ENCODE data around the gene RABL6. TPM values are rescaled to one million over a fixed set of nuclear protein-coding genes. Genes with fewer than 3 reads are reported as not detected.

RABL6 gene
- total RNA-seq, 4 donors from 2014 or later: 28.8 to 57.9 (median 39.6) TPM

DNA sequence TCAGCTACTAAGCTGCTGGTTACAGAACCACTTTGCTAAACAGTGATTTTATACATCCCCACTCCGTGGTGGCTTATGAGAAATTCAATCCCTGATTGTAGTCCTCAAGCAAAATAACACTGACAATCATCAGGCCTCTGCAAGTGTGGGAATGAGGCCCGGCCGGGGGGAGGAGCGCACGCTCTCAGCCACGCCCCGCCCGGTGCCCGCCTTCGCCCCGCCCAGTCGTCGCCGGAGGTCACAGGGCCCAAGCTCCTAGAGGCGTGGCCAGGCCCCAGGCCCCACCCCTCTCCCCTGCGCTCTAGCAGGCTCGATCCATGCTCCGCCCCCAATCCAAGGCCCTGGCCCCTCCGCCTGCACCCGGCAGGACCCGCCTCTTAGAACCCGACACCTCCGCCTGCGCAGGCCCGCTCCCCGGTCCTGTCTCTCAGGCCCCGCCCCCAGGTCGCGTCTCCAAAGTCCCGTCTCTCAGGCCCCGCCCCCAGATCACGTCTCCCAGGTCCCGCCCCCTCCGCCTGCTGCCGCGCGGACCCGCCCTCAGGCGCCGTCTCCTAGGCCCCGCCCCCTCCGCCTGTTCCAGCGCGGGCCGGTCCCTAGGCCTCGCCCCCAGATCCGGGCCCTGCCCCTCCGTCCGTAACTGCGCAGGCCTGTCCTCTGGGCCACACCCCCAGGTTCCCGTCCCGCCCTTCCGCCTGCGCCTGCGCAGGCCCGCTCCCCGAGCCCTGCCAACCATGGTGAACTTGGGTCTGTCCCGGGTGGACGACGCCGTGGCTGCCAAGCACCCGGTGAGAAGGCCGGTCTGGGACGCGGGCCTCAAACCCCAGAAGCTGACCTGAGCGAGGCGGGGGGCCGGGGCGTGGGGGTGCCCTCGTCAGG is 16.9 kb upstream of the RABL6 start, which contains the start of gene TMEM141:
Gene TMEM141, plus strand, starts transcription at position 705 of the 876 bp plus-strand sequence. Its CDS starts 27 bp downstream, at position 732.
- H3K9me3 ChIP-seq: no peaks in the 10 kb centered on the region
- no peaks in the 10 kb centered on the region for H3K27me3 ChIP-seq
- intact Hi-C loops (cut with DNase I; ENCODE audit: low total_unique reads): no loop called here
- peaks cover 3 to 8% of the 10 kb centered on the region in 2 donors for H3K4me1 ChIP-seq
- H3K36me3 ChIP-seq: no peaks in the 10 kb centered on the region
- peak; percentile 43 to 81 for TF ChIP-seq POLR2A (IDR thresholded peaks at IDR 0.05)
- TF ChIP-seq, protein P1, sequence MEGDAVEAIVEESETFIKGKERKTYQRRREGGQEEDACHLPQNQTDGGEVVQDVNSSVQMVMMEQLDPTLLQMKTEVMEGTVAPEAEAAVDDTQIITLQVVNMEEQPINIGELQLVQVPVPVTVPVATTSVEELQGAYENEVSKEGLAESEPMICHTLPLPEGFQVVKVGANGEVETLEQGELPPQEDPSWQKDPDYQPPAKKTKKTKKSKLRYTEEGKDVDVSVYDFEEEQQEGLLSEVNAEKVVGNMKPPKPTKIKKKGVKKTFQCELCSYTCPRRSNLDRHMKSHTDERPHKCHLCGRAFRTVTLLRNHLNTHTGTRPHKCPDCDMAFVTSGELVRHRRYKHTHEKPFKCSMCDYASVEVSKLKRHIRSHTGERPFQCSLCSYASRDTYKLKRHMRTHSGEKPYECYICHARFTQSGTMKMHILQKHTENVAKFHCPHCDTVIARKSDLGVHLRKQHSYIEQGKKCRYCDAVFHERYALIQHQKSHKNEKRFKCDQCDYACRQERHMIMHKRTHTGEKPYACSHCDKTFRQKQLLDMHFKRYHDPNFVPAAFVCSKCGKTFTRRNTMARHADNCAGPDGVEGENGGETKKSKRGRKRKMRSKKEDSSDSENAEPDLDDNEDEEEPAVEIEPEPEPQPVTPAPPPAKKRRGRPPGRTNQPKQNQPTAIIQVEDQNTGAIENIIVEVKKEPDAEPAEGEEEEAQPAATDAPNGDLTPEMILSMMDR (IDR thresholded peaks at IDR 0.05): peak in 1 of 4 experiments; percentile 16
- peak; percentile 100 for DNase-seq
- H3K4me3 ChIP-seq: peak within 1 kb of the TSS; percentile 76 to 84
- H3K27ac ChIP-seq: peak within 1 kb of the TSS; percentile 91 to 96

DNA sequence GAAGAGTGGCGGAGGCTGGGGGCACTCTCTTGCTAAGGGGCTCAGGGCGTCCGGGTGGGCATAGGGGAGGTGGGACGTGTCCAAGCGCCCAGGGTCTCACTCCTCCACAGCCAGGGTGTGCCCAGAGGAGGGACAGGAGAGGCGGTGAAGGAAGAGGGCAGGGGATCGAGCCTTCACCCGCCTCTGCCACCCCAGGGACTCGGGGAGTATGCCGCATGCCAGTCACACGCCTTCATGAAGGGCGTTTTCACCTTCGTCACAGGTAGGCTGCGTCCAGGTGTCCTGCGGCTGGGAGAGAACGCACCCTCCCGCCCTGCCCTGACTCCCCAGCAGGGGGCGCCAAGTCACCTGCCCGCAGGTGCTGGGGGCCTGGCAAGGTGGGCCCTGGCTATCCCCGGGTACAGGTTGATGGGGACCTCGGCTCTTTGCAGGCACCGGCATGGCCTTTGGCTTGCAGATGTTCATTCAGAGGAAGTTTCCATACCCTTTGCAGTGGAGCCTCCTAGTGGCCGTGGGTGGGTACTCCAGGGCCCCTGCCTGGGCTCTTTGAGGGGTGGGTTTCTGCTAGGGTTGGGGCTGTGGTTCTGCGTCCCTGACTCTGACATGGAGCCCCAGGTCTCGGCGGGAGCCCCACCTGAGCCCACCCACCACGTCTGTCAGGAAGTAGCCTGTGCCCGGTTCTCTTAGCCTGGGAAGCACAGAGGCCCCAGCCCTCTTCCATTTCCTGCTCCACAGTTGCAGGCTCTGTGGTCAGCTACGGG is 16.1 kb upstream of the RABL6 start:
- intact Hi-C loops (cut with DNase I; ENCODE audit: low total_unique reads): no loop called here
- no peak for TF ChIP-seq POLR2A (IDR thresholded peaks at IDR 0.05)
- TF ChIP-seq, protein P1 (IDR thresholded peaks at IDR 0.05): peak in 3 of 4 experiments; percentile 51 to 63 (median 54)
- H3K36me3 ChIP-seq: no peaks in the 10 kb centered on the region
- DNase-seq: peak; percentile 57 to 65
- no peaks in the 10 kb centered on the region for H3K9me3 ChIP-seq
- H3K4me1 ChIP-seq: peaks cover 3 to 8% of the 10 kb centered on the region in 2 donors
- peak overlapping the region; percentile 91 to 96 for H3K27ac ChIP-seq
- peak overlapping the region; percentile 76 to 84 for H3K4me3 ChIP-seq
- H3K27me3 ChIP-seq: no peaks in the 10 kb centered on the region

DNA sequence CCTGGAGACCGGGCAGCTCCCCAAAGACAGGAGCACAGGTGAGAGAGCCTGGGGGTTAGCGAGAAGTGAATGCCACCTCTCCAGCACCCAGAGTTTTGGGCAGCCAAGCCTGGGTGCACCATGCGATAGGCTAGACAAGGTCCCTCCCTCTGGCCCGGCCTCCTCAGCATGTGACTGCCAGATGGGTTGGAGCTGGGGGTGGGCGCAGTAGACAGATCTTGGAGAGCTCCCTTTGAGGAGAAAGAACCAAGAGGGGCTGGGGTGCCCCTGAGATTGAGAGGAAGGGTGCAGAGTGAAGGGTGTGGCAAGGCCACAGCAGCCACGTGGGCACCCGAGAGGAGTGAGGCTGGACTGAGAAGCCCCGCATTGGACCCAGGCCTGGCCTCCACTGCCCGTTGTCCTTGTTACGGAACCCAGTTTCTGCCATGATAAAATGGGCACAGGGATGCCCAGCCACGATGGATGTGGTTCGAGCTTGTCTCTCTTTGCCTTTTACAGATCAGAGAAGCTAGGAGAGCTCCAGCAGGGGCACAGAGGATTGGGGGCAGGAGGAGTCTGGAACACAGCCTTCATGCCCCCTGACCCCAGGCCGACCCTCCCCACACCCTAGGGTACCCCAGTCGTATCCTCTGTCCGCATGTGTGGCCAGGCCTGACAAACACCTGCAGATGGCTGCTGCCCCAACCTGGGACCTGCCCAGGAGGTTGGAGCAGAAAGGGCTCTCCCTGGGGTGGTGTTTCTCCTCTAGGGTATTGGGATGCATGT is 15.2 kb upstream of the RABL6 start:
- no peaks in the 10 kb centered on the region for H3K36me3 ChIP-seq
- no peak overlapping the region for H3K4me3 ChIP-seq

DNA sequence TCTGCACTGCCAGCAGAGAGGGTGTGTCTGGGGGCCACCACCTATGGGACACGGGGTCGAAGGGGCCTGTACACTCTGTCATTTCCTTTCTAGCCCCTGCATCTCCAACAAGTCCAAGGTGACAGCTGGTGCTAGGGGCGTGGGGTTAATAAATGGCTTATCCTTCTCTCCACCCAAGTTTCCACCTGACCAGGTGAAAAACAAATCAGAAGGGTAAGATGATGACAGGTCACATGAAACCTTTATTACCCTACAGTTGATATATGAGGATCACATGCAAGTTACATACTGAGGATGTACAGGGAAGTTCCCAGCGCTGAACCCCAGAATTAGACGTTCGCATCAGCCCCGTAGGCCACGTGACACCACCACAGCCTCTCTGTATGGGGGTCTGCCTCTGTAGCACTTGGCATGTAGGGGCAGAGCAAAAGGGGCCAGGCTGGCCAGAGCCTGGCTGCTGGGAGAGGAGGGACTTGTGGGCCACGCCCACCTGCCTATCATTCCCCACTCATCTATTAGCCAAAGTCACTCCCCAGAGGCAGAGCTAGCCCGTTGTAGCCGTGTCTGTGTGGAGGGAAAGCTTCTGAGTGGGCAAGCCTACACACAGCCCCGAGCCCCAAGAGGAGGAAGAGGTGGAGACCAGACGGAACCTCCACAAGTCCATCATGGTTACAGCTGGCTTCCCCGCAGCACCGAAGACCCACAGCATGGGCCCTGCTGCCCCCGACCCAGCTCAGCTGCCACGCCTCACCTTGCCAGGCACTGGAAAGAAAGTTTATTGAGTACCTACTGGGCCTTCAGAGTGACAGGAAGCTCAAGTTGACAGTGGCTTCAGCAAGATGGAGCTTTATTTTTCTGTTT is 14.4 kb upstream of the RABL6 start:
- no peaks in the 10 kb centered on the region for H3K9me3 ChIP-seq
- DNase-seq: no peak

More for the DNA sequence above, 15.2 kb upstream of the RABL6 start:
- Histone ChIP-seq H3K27ac (peak overlapping the region in 1 of 2 donors; percentile 91), H3K27me3 (no peaks in the 10 kb centered on the region), H3K9me3 (no peaks in the 10 kb centered on the region), H3K4me1 (peaks cover 3 to 8% of the 10 kb centered on the region in 2 donors)
- DNase-seq: no peak
- intact Hi-C loops (cut with DNase I; ENCODE audit: low total_unique reads): no loop called here
- TF ChIP-seq POLR2A (IDR thresholded peaks at IDR 0.05): no peak
- TF ChIP-seq, protein P1 (IDR thresholded peaks at IDR 0.05): no peak

More for the DNA sequence above, 14.4 kb upstream of the RABL6 start:
- TF ChIP-seq, protein P1 (IDR thresholded peaks at IDR 0.05): no peak
- TF ChIP-seq POLR2A (IDR thresholded peaks at IDR 0.05): no peak
- intact Hi-C loops (cut with DNase I; ENCODE audit: low total_unique reads): no loop called here
- H3K36me3 ChIP-seq: no peaks in the 10 kb centered on the region
- H3K27ac ChIP-seq: no peak overlapping the region
- no peak overlapping the region for H3K4me3 ChIP-seq
- H3K4me1 ChIP-seq: peaks cover 3 to 8% of the 10 kb centered on the region in 2 donors
- H3K27me3 ChIP-seq: no peaks in the 10 kb centered on the region

Measured in uterus (tissue), 4 donors.